Inflammatory macrophage treated with lipopolysaccharide for 1 hour (primary cell): Measurements from ENCODE around the gene SNUPN.
"Not testable (repeated sequence)": the region's sequence is repeated elsewhere in the genome, so short reads cannot be mapped to it uniquely, and the experiment has no call there.

Experiments used
- DNase-seq, 2 donors: peaks; one replicate each; pipeline ENCODE4 v3.0.0-alpha.2; 2020 to 2022

SNUPN gene

GRCh38 chr15:75578173-75578947, 47.2 kb downstream of the SNUPN start:
- DNase-seq = peak; percentile 26 to 49

- peak; percentile 26 to 37 for DNase-seq
These were observed 47.9 kb downstream of the SNUPN start for GRCh38 chr15:75577401-75578172.

- DNase-seq = no peak
These were observed 51.7 kb downstream of the SNUPN start for GRCh38 chr15:75573648-75574384.

- DNase-seq = peak; percentile 51 to 57
These were observed 55.2 kb downstream of the SNUPN start for GRCh38 chr15:75570126-75570845.

- DNase-seq = no peak
These were observed 60.2 kb downstream of the SNUPN start for GRCh38 chr15:75565062-75565970.

GRCh38 chr15:75561888-75562287, 63.6 kb downstream of the SNUPN start:
- DNase-seq = no peak

- not testable (repeated sequence) for DNase-seq
These were observed 66.2 kb downstream of the SNUPN start for GRCh38 chr15:75559360-75559759.

GRCh38 chr15:75558955-75559354, 66.6 kb downstream of the SNUPN start:
- not testable (repeated sequence) for DNase-seq

- DNase-seq = no peak
These were observed 70.8 kb downstream of the SNUPN start for GRCh38 chr15:75554717-75555116.

GRCh38 chr15:75553659-75554058, 71.9 kb downstream of the SNUPN start:
- no peak for DNase-seq

- peak; percentile 93 to 94 for DNase-seq
These were observed 74.4 kb downstream of the SNUPN start for GRCh38 chr15:75551091-75551490.
